ENCODE data around the gene TTN.
A peak's percentile ranks its signal among the peaks of the same experiment; 100 is the strongest.

TTN gene

DNA sequence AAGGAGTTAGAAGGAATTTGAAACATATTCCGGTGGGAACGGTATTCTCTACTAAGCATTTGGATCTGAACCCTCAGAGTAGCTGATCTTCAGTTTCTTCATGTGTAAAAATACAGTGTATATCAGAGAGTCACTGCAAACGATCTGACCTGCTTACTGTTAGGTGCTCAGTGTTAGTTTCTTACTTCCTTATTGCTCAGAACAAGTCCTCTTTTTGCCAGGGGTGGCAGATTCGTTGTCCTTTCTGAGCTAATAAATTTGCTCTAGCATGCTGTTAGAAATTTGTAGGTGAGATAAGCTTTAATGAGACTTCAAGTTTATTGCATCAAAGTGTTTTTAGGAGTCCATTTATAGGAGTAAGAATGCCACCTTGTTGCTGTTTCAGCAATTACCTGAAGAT lies 311.2 kb downstream of the TTN start:
- DNase-seq (ENCODE audit: low read depth in 2 of 2): no peak

DNA sequence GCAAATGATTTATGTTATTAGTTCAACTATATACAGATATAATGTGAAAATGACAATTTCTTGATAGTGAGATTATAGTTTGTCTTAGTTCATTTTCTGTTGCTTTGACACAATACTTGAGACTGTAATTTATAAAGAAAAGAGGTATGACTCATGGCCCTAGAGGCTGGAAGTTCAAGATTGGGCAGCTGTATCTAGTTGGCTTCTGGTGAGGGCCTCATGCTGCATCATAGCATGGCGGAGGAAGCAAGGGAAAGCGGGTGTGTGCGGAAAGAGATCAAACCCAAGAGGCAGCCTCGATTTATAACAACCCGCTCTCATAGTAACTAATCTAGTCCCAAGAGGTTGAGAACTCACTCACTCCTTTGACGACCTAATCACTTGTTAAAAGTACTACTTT lies 315.6 kb downstream of the TTN start:
- no peak for DNase-seq (ENCODE audit: low read depth in 2 of 2)

DNA sequence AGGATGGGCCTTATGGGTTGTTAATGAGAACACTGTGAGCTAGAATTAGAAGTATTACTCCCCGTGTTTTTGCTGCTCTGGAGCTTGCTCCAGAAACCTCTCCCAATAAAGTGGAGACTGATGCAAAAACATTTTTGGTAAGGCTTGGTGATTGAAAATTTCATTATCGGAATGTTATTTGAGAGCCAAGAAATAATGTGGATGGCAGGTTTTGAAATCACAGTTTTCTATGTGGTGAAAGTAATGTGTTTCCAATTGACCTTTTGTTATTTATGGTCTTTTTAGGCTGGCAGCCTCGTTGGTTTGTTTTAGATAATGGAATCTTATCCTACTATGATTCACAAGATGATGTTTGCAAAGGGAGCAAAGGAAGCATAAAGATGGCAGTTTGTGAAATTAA lies 321.9 kb downstream of the TTN start:
- DNase-seq (ENCODE audit: low read depth in 2 of 2): no peak

DNA sequence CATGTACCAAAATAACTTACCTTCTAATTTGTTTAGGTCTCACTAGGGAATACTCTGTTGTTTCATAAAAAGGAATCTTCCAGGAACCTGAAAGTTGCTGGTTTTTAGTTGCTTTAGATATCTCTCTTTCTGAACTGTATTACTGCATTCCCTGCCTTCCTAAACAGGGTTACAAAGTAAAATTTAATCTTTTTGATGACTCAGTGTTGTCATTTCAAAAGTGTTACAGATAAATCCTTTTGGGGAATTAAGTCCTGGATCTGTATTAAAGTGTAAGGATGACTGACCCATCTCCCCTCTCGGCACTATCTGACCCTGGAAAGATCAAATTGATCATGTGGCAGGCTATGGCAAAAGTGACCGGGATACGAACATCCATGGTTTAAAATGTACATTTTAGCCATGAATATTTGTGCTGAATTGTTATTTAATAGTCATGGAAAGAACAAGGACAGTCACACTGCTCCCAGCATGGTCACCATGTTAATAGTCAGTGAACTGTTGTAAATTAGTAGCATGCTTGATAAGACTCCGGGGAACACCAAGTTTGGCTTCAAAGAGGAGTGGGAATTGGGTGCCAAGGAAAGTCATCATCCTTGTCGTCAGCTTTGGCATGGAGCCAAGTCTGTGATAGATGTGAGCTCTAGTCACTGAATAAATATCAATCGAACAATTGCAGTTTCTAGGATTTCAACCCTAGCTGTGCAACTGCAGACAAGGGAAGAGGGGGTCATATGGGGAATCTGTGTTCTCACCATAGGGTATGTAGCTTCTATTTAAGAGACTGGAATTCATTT lies 322.8 kb downstream of the TTN start:
- no peak for DNase-seq (ENCODE audit: low read depth in 2 of 2)

- no peak for DNase-seq (ENCODE audit: low read depth in 2 of 2)
These were observed 324.8 kb downstream of the TTN start for GRCh38 chr2:178482437-178482836.

GRCh38 chr2:178480227-178481181 lies 326.7 kb downstream of the TTN start, which contains the start of gene PLEKHA3:
PLEKHA3 (plus strand) TSS chr2:178480457; CDS start chr2:178480870, 413 bp downstream.
- DNase-seq (ENCODE audit: low read depth in 2 of 2): peak; percentile 78 to 83

GRCh38 chr2:178479758-178480226 lies 327.4 kb downstream of the TTN start:
- DNase-seq (ENCODE audit: low read depth in 2 of 2): no peak

DNA sequence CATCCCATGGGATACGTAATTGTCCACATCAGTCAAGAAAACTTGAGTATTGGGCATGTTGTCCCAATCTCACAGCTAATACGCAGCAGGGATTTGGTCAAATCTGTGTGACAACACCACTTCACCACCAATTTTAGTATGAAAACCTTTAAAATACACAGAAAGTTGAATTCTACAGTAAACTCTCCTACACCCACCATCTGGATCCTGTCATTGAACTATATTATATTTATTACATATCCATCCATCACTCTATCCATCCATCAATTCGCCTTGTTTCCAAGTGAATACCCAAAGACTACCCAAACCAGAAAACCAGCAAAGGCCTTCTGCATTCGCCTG lies 328.0 kb downstream of the TTN start:
- no peak for DNase-seq (ENCODE audit: low read depth in 2 of 2)

- peak; percentile 47 to 49 for DNase-seq (ENCODE audit: low read depth in 2 of 2)
These were observed 328.6 kb downstream of the TTN start, which contains the start of gene FKBP7 for GRCh38 chr2:178478439-178479274. FKBP7 (minus strand) TSS chr2:178478600; CDS start chr2:178478499, 101 bp downstream.

- no peak for DNase-seq (ENCODE audit: low read depth in 2 of 2)
These were observed 329.1 kb downstream of the TTN start for GRCh38 chr2:178478130-178478438.

- no peak for DNase-seq (ENCODE audit: low read depth in 2 of 2)
These were observed 329.6 kb downstream of the TTN start for GRCh38 chr2:178477443-178478129.

- no peak for DNase-seq (ENCODE audit: low read depth in 2 of 2)
These were observed 330.7 kb downstream of the TTN start for GRCh38 chr2:178476477-178476876.

Data from fibroblast of skin of left biceps (primary cell).